Airway epithelial cell (primary cell): Measurements from ENCODE around the gene ABI1. TPM values are rescaled to one million over a fixed set of nuclear protein-coding genes. Genes with fewer than 3 reads are reported as not detected.

Experiments
- total RNA-seq: library from RNA; depleted of rRNA; stranded (reverse); fragments of >200 nt; gene quantifications from 2 replicates; pipeline ENCODE4 v1.2.3, GENCODE V29; 2015

ABI1 gene
- 40.6 and 54.3 TPM in 2 replicates for total RNA-seq

GRCh38 chr10:26860443-26861204 is at the start of gene ABI1:
Gene ABI1, minus strand, starts transcription at chr10:26860958. Its CDS starts 95 bp downstream, at chr10:26860863.

GRCh38 chr10:26697163-26697921 is 163.4 kb downstream of the ABI1 start, which contains the start of gene PDSS1:
Gene PDSS1, plus strand, starts transcription at chr10:26697701. Its CDS starts 11 bp downstream, at chr10:26697712.

Other genes with a start within 250 kb of the ABI1 start
- 15.7 and 19.0 TPM in 2 replicates for gene PDSS1, start 163.3 kb downstream of the ABI1 start, total RNA-seq
- gene ANKRD26, start 239.5 kb upstream of the ABI1 start, total RNA-seq, result 2.2 and 3.0 TPM in 2 replicates